ENCODE data around the gene RTEL1.
A peak's percentile ranks its signal among the peaks of the same experiment; 100 is the strongest.

The RTEL1 gene

GRCh38 chr20:63738687-63739129 is 80.6 kb downstream of the RTEL1 start:
- Histone ChIP-seq H3K9me3 (no peaks in the 10 kb centered on the region), H3K4me1 (peaks cover 3% of the 10 kb centered on the region), H3K36me3 (peaks cover 33% of the 10 kb centered on the region), H3K4me3 (ENCODE audit: low read depth, low read length) (peak overlapping the region; percentile 46; the same call in 1 of the 2 replicates), H3K27me3 (peaks cover 3% of the 10 kb centered on the region; the same call in 1 of the 2 replicates)
- TF ChIP-seq CTCF (IDR thresholded peaks at IDR 0.05; ENCODE audit: low read depth, low read length) = no peak
- DNase-seq = peak; percentile 62

- Histone ChIP-seq H3K9me3 (no peaks in the 10 kb centered on the region), H3K4me1 (peaks cover 3% of the 10 kb centered on the region), H3K36me3 (peaks cover 26% of the 10 kb centered on the region), H3K27me3 (peaks cover 3% of the 10 kb centered on the region; the same call in 1 of the 2 replicates), H3K4me3 (ENCODE audit: low read depth, low read length) (peak within 1 kb of the TSS; percentile 72)
- DNase-seq = peak; percentile 85
- no peak for TF ChIP-seq CTCF (IDR thresholded peaks at IDR 0.05; ENCODE audit: low read depth, low read length)
Measured at GRCh38 chr20:63739130-63740069, 81.3 kb downstream of the RTEL1 start, which contains the start of gene SLC2A4RG. Gene SLC2A4RG (plus strand): TSS chr20:63739776. CDS start chr20:63739913, 137 bp downstream.

GRCh38 chr20:63740070-63740626 is 82.0 kb downstream of the RTEL1 start:
- no peak for TF ChIP-seq CTCF (IDR thresholded peaks at IDR 0.05; ENCODE audit: low read depth, low read length)
- Histone ChIP-seq H3K4me1 (peaks cover 3% of the 10 kb centered on the region), H3K4me3 (ENCODE audit: low read depth, low read length) (peak overlapping the region; percentile 72), H3K9me3 (no peaks in the 10 kb centered on the region), H3K27me3 (peaks cover 3% of the 10 kb centered on the region; the same call in 1 of the 2 replicates), H3K36me3 (peaks cover 22% of the 10 kb centered on the region)
- peak; percentile 56 for DNase-seq

GRCh38 chr20:63740627-63741353 is 82.7 kb downstream of the RTEL1 start:
- Histone ChIP-seq H3K36me3 (peaks cover 16% of the 10 kb centered on the region), H3K4me1 (peaks cover 3% of the 10 kb centered on the region), H3K27me3 (peaks cover 3% of the 10 kb centered on the region; the same call in 1 of the 2 replicates), H3K4me3 (ENCODE audit: low read depth, low read length) (peak overlapping the region; percentile 72), H3K9me3 (no peaks in the 10 kb centered on the region)
- DNase-seq = peak; percentile 86
- peak; percentile 12; the same call in 1 of the 2 replicates for TF ChIP-seq CTCF (IDR thresholded peaks at IDR 0.05; ENCODE audit: low read depth, low read length)

- no peak for DNase-seq
- Histone ChIP-seq H3K4me1 (peaks cover 3% of the 10 kb centered on the region), H3K4me3 (ENCODE audit: low read depth, low read length) (peak overlapping the region; percentile 72), H3K36me3 (peaks cover 14% of the 10 kb centered on the region), H3K9me3 (no peaks in the 10 kb centered on the region), H3K27me3 (peaks cover 3% of the 10 kb centered on the region; the same call in 1 of the 2 replicates)
- TF ChIP-seq CTCF (IDR thresholded peaks at IDR 0.05; ENCODE audit: low read depth, low read length) = no peak
Measured at GRCh38 chr20:63741354-63741675, 83.2 kb downstream of the RTEL1 start.
